PC-3 (cell line): ENCODE data around the gene MLPH. TPM values are rescaled to one million over a fixed set of nuclear protein-coding genes. Genes with fewer than 3 reads are reported as not detected.

ENCODE experiments used
- ATAC-seq: fragments of 200-7000 bp; cut with Tn5 transposase; 2 replicates; pipeline ENCODE4 v1.9.1; 2020; ENCODE audit warnings: mild to moderate bottlenecking, moderate library complexity
- BruUV-seq: library from RNA; stranded (reverse); fragments of 400-500 nt; replicated peaks from 2 replicates; lab custom pipeline; 2021; lab: Mats Ljungman, UMichigan
- CTCF ChIA-PET: fragments of 300-600 bp; sonication (Branson Sonifier 250); formaldehyde crosslinking; loops from one replicate; lab custom pipeline; 2022; ENCODE audit warnings: antibody characterized with exemption; lab: Charles Lee
- POLR2A ChIA-PET: fragments of 300-600 bp; sonication (Branson Sonifier 250); formaldehyde crosslinking; loops from one replicate; lab custom pipeline; 2022; ENCODE audit warnings: antibody characterized with exemption; ENCODE audit not compliant: unreplicated experiment; lab: Charles Lee
- DNase-seq: peaks from one replicate; pipeline ENCODE4 v3.0.0-alpha.2; 2015
- H2AFZ ChIP-seq: fragments of 300-600 bp; sonication (generic); 2 replicates; pipeline ENCODE4 v1.6.0; 2016; ENCODE audit warnings: antibody characterized with exemption, low read length
- H3F3A ChIP-seq: fragments of 300-600 bp; sonication (generic); one replicate; pipeline ENCODE4 v1.6.0; 2017; ENCODE audit warnings: antibody characterized with exemption, low read length, control low read depth, mild to moderate bottlenecking; ENCODE audit not compliant: unreplicated experiment
- H3K27ac ChIP-seq: fragments of 300-600 bp; sonication (generic); 2 replicates; pipeline ENCODE4 v1.5.1; 2016; ENCODE audit warnings: mild to moderate bottlenecking, low read length
- H3K27me3 ChIP-seq: fragments of 300-600 bp; sonication (generic); 2 replicates; pipeline ENCODE4 v1.6.1; 2016; ENCODE audit warnings: low read length, mixed read lengths
- H3K36me3 ChIP-seq: fragments of 300-600 bp; sonication (generic); 2 replicates; pipeline ENCODE4 v1.6.1; 2016; ENCODE audit warnings: low read depth, mixed run types, low read length, mixed read lengths
- H3K4me1 ChIP-seq: fragments of 300-600 bp; sonication (generic); 2 replicates; pipeline ENCODE4 v1.5.1; 2016; ENCODE audit warnings: low read length; ENCODE audit not compliant: insufficient read depth
- H3K4me2 ChIP-seq: fragments of 300-600 bp; sonication (generic); 2 replicates; pipeline ENCODE4 v1.6.0; 2016; ENCODE audit warnings: low read length
- H3K4me3 ChIP-seq: fragments of 300-600 bp; sonication (generic); 2 replicates; pipeline ENCODE4 v1.5.1; 2016; ENCODE audit warnings: mild to moderate bottlenecking, low read length, mixed read lengths
- H3K79me2 ChIP-seq: fragments of 300-600 bp; sonication (generic); 2 replicates; pipeline ENCODE4 v1.6.1; 2017; ENCODE audit warnings: low read length, mixed read lengths
- H3K9ac ChIP-seq: fragments of 300-600 bp; sonication (generic); 2 replicates; pipeline ENCODE4 v1.6.0; 2016; ENCODE audit warnings: mild to moderate bottlenecking, low read length
- H3K9me2 ChIP-seq: fragments of 300-600 bp; sonication (generic); replicated peaks from 2 replicates; pipeline ENCODE4 v1.6.1; 2016; ENCODE audit warnings: mixed run types, low read length, mixed read lengths
- H3K9me3 ChIP-seq: fragments of 300-600 bp; sonication (generic); 2 replicates; pipeline ENCODE4 v1.6.1; 2016; ENCODE audit warnings: low read length, mixed read lengths
- H4K20me1 ChIP-seq: fragments of 300-600 bp; sonication (generic); 2 replicates; pipeline ENCODE4 v1.6.1; 2016; ENCODE audit warnings: low read length, mixed read lengths
- CTCF ChIP-seq: fragments of 300-600 bp; sonication (generic); conservative IDR thresholded peaks from 2 replicates; pipeline ENCODE4 v1.5.1; 2017; ENCODE audit warnings: antibody characterized with exemption, low read depth, mild to moderate bottlenecking, low read length
- EZH2 ChIP-seq: fragments of 300-600 bp; sonication (generic); IDR thresholded peaks from one replicate; pipeline ENCODE4 v1.6.1; 2017; ENCODE audit warnings: antibody characterized with exemption, mild to moderate bottlenecking, low read length; ENCODE audit not compliant: unreplicated experiment
- EZH2phosphoT487 ChIP-seq: fragments of 300-600 bp; sonication (generic); IDR thresholded peaks from 2 replicates; pipeline ENCODE4 v1.6.1; 2018; ENCODE audit warnings: mild to moderate bottlenecking, antibody characterized with exemption, low read length, borderline replicate concordance
- intact Hi-C: fragments of 100-400 bp; cut with micrococcal nuclease; formaldehyde crosslinking; loops from 2 replicates; pipeline ENCODE4 v1.9.0; 2023
- total RNA-seq: library from RNA; depleted of rRNA; stranded (reverse); fragments of >200 nt; gene quantifications from 2 replicates; pipeline ENCODE4 v1.2.3, GENCODE V29; 2014

MLPH gene
- total RNA-seq, 1 experiment from 2014 or later: 201 TPM

GRCh38 chr2:237448626-237449025 is 38.4 kb upstream of the MLPH start:
- no peak overlapping the region for H3K27ac ChIP-seq
- ChIA-PET POLR2A (no interaction called here), CTCF (no interaction called here)
- no peak overlapping the region for H2AFZ ChIP-seq
- no peaks in the 10 kb centered on the region for H3K27me3 ChIP-seq
- no peaks in the 10 kb centered on the region for H3K4me1 ChIP-seq
- no peak overlapping the region for H3K4me2 ChIP-seq
- H4K20me1 ChIP-seq: no peaks in the 10 kb centered on the region
- no peak for ATAC-seq
- no peaks in the 10 kb centered on the region for H3K9me3 ChIP-seq
- H3K79me2 ChIP-seq: no peaks in the 10 kb centered on the region
- no peak for DNase-seq
- no peaks in the 10 kb centered on the region for H3K36me3 ChIP-seq
- no peak overlapping the region for H3K4me3 ChIP-seq
- no peaks in the 10 kb centered on the region for H3F3A ChIP-seq
- intact Hi-C loops: no loop called here
- no TSS peak for BruUV-seq
- TF ChIP-seq EZH2phosphoT487: no peak
- no peak for TF ChIP-seq EZH2
- no peaks in the 10 kb centered on the region for H3K9me2 ChIP-seq
- H3K9ac ChIP-seq: no peak overlapping the region

- Histone ChIP-seq H3K27me3 (no peaks in the 10 kb centered on the region), H2AFZ (no peak overlapping the region), H3K79me2 (no peaks in the 10 kb centered on the region), H3K36me3 (no peaks in the 10 kb centered on the region), H3K27ac (no peak overlapping the region), H3K9ac (no peak overlapping the region), H3K9me3 (no peaks in the 10 kb centered on the region), H3K4me2 (no peak overlapping the region), H4K20me1 (no peaks in the 10 kb centered on the region), H3K4me3 (no peak overlapping the region), H3F3A (no peaks in the 10 kb centered on the region), H3K9me2 (no peaks in the 10 kb centered on the region), H3K4me1 (no peaks in the 10 kb centered on the region)
- intact Hi-C loops: no loop called here
- peak; percentile 43; the same call in 1 of the 2 replicates for ATAC-seq
- no peak for DNase-seq
- no peak for TF ChIP-seq EZH2
- TF ChIP-seq CTCF: no peak
- no peak for TF ChIP-seq EZH2phosphoT487
- POLR2A ChIA-PET: no interaction called here
- CTCF ChIA-PET: no interaction called here
- no TSS peak for BruUV-seq
Measured at GRCh38 chr2:237449193-237449881, 37.7 kb upstream of the MLPH start.

GRCh38 chr2:237450108-237450507 is 36.9 kb upstream of the MLPH start:
- Histone ChIP-seq H3K27ac (no peak overlapping the region), H4K20me1 (no peaks in the 10 kb centered on the region), H3K79me2 (no peaks in the 10 kb centered on the region), H2AFZ (no peak overlapping the region), H3K27me3 (no peaks in the 10 kb centered on the region), H3K4me3 (no peak overlapping the region), H3K4me1 (no peaks in the 10 kb centered on the region), H3F3A (no peaks in the 10 kb centered on the region), H3K9me2 (no peaks in the 10 kb centered on the region), H3K36me3 (no peaks in the 10 kb centered on the region), H3K9ac (no peak overlapping the region), H3K9me3 (no peaks in the 10 kb centered on the region), H3K4me2 (no peak overlapping the region)
- TF ChIP-seq EZH2phosphoT487 (no peak), EZH2 (no peak), CTCF (no peak)
- ChIA-PET POLR2A (no interaction called here), CTCF (no interaction called here)
- DNase-seq: no peak
- BruUV-seq: no TSS peak
- ATAC-seq: no peak
- intact Hi-C loops: no loop called here
